HEK293 (cell line): ENCODE data around the gene CLASP2.
"Not testable (repeated sequence)": the region's sequence is repeated elsewhere in the genome, so short reads cannot be mapped to it uniquely, and the experiment has no call there.

Source experiments
- CTCF ChIA-PET: fragments of 350-600 bp; formaldehyde crosslinking; extraction: SDS; loops from one replicate; lab custom pipeline; 2021; ENCODE audit warnings: antibody characterized with exemption; lab: Yijun Ruan, JAX
- POLR2A ChIA-PET: fragments of 300-600 bp; formaldehyde crosslinking; extraction: SDS; loops from one replicate; lab custom pipeline; 2020; ENCODE audit warnings: antibody characterized with exemption, inconsistent platforms; lab: Yijun Ruan, JAX
- H3K27ac ChIP-seq: fragments of 200-500 bp; sonication (Bioruptor generic); 2 replicates; pipeline ENCODE4 v1.5.1; 2014; ENCODE audit warnings: low read depth, low read length, control low read depth, inconsistent platforms; ENCODE audit errors: extremely low read depth
- H3K36me3 ChIP-seq, 2 experiments: fragments of 200-500 bp in 1 of 2; sonication (Bioruptor generic) in 1 of 2; 1 replicate in 1 of 2; 2 replicates in 1 of 2; pipeline ENCODE4 v1.5.1; 2014 to 2017; ENCODE audit warnings: inconsistent platforms in 2 of 2, low read length in 2 of 2; ENCODE audit not compliant: control insufficient read depth in 2 of 2, insufficient read depth in 1 of 2
- H3K4me1 ChIP-seq: fragments of 200-500 bp; sonication (Bioruptor generic); 2 replicates; pipeline ENCODE4 v1.5.1; 2014; ENCODE audit warnings: mild to moderate bottlenecking, low read length, inconsistent platforms; ENCODE audit not compliant: control insufficient read depth, insufficient read depth
- H3K4me3 ChIP-seq: 2 replicates; pipeline ENCODE4 v1.5.1; 2011; ENCODE audit warnings: low read depth, mild to moderate bottlenecking, control low read depth, low read length, moderate library complexity
- H3K9me3 ChIP-seq: fragments of 200-500 bp; sonication (Bioruptor generic); 2 replicates; pipeline ENCODE4 v1.5.1; 2014; ENCODE audit warnings: low read depth, low read length, inconsistent platforms; ENCODE audit not compliant: control insufficient read depth, insufficient read depth
- BCL11A ChIP-seq: fragments of 450-650 bp; formaldehyde crosslinking; IDR thresholded peaks from 2 replicates; pipeline ENCODE4 v1.5.1; 2016; ENCODE audit warnings: low read depth, missing biosample characterization, missing genetic modification characterization
- KLF9 ChIP-seq: fragments of 450-650 bp; formaldehyde crosslinking; IDR thresholded peaks from 2 replicates; pipeline ENCODE4 v1.5.1; 2016; ENCODE audit warnings: missing biosample characterization, missing genetic modification characterization, low read depth
- OVOL3 ChIP-seq: fragments of 450-650 bp; formaldehyde crosslinking; IDR thresholded peaks from 2 replicates; pipeline ENCODE4 v1.5.1; 2016; ENCODE audit warnings: missing biosample characterization, missing genetic modification characterization
- PRDM1 ChIP-seq: fragments of 450-650 bp; formaldehyde crosslinking; IDR thresholded peaks from 2 replicates; pipeline ENCODE4; 2016; ENCODE audit warnings: missing biosample characterization, missing genetic modification characterization
- WT1 ChIP-seq: fragments of 450-650 bp; formaldehyde crosslinking; IDR thresholded peaks from 2 replicates; pipeline ENCODE4 v1.5.1; 2016; ENCODE audit warnings: missing biosample characterization, missing genetic modification characterization
- ZFP69B ChIP-seq: fragments of 450-650 bp; formaldehyde crosslinking; IDR thresholded peaks from 2 replicates; pipeline ENCODE4 v1.5.1; 2016; ENCODE audit warnings: missing biosample characterization, missing genetic modification characterization
- ZNF140 ChIP-seq: fragments of 450-650 bp; formaldehyde crosslinking; IDR thresholded peaks from 2 replicates; pipeline ENCODE4 v1.5.1; 2016; ENCODE audit warnings: missing biosample characterization, missing genetic modification characterization
- ZNF146 ChIP-seq: fragments of 450-650 bp; formaldehyde crosslinking; IDR thresholded peaks from 2 replicates; pipeline ENCODE4 v1.5.1; 2016; ENCODE audit warnings: missing biosample characterization, missing genetic modification characterization
- ZNF169 ChIP-seq: fragments of 450-650 bp; formaldehyde crosslinking; IDR thresholded peaks from 2 replicates; pipeline ENCODE4 v1.5.1; 2016; ENCODE audit warnings: missing biosample characterization, missing genetic modification characterization
- ZNF202 ChIP-seq: fragments of 450-650 bp; formaldehyde crosslinking; IDR thresholded peaks from 2 replicates; pipeline ENCODE4 v1.5.1; 2016; ENCODE audit warnings: missing biosample characterization, missing genetic modification characterization, borderline replicate concordance
- ZNF221 ChIP-seq: fragments of 450-650 bp; formaldehyde crosslinking; IDR thresholded peaks from 2 replicates; pipeline ENCODE4 v1.5.1; 2017; ENCODE audit warnings: missing biosample characterization, missing genetic modification characterization, borderline replicate concordance
- ZNF311 ChIP-seq: fragments of 450-650 bp; formaldehyde crosslinking; IDR thresholded peaks from 2 replicates; pipeline ENCODE4 v1.5.1; 2017; ENCODE audit warnings: missing biosample characterization, missing genetic modification characterization, borderline replicate concordance
- ZNF423 ChIP-seq: fragments of 450-650 bp; formaldehyde crosslinking; IDR thresholded peaks from 2 replicates; pipeline ENCODE4 v1.5.1; 2016; ENCODE audit warnings: missing biosample characterization, missing genetic modification characterization
- ZNF558 ChIP-seq: fragments of 450-650 bp; formaldehyde crosslinking; IDR thresholded peaks from 2 replicates; pipeline ENCODE4 v1.5.1; 2016; ENCODE audit warnings: missing biosample characterization, missing genetic modification characterization
- ZNF571 ChIP-seq: fragments of 450-650 bp; formaldehyde crosslinking; IDR thresholded peaks from 2 replicates; pipeline ENCODE4 v1.5.0; 2017; ENCODE audit warnings: missing biosample characterization, missing genetic modification characterization
- ZNF747 ChIP-seq: fragments of 450-650 bp; formaldehyde crosslinking; IDR thresholded peaks from 2 replicates; pipeline ENCODE4 v1.5.1; 2016; ENCODE audit warnings: missing biosample characterization, missing genetic modification characterization
- ZNF768 ChIP-seq: fragments of 450-650 bp; formaldehyde crosslinking; IDR thresholded peaks from 2 replicates; pipeline ENCODE4 v1.5.1; 2018; ENCODE audit warnings: missing biosample characterization, mild to moderate bottlenecking, missing genetic modification characterization
- TF ChIP-seq, protein P1 (sequence below): fragments of 450-650 bp; formaldehyde crosslinking; IDR thresholded peaks from 2 replicates; pipeline ENCODE4 v1.5.1; 2016; ENCODE audit warnings: missing biosample characterization, missing genetic modification characterization
- TF ChIP-seq, protein P2 (sequence below): fragments of 450-650 bp; formaldehyde crosslinking; IDR thresholded peaks from 2 replicates; pipeline ENCODE4 v1.5.1; 2016; ENCODE audit warnings: missing biosample characterization, missing genetic modification characterization
- TF ChIP-seq, protein P3 (sequence below): fragments of 450-650 bp; formaldehyde crosslinking; IDR thresholded peaks from 2 replicates; pipeline ENCODE4 v1.5.1; 2016; ENCODE audit warnings: missing biosample characterization, missing genetic modification characterization

CLASP2 gene

DNA sequence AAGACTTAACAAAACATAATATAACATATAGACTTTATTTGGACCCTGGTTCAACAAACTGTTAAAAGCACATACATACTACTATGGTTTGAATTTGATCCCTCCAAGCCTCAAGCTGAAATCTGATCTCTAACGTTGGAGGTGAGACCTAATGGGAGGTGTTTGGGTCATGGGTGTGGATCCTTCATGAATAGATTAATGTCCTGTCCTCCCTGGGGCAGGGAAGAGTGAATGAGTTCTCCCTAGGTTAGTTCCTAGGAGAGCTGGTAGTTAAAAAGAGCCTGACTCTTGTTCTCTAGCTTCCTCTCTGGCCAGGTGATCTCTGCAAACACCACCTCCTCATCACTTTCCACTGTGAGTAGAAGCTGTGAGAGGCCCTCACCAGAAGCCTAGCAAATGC is 36.4 kb downstream of the CLASP2 start (continued):
- no peak for TF ChIP-seq ZNF747 (tag by site-specific recombination)
- TF ChIP-seq ZNF311 (tag by site-specific recombination) = no peak
- no peak for TF ChIP-seq ZNF221 (tag by site-specific recombination)

DNA sequence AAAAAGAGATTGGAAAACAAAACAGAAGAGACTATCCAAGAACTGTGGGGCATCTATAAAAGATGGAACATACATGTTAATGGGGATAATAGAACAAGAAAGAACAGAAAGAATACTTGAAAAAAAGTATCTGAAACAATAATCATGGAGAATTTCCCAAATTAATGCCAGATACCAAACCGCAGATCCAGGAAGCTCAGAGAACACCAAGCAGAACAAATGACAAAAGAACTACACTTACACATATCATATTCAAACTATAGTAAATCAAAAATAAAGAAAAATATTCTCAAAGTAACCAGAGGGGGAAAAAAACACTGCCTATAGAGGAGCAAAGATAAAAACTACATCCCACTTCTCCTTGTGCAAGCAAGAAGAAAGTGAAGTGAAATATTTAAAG is 40.0 kb downstream of the CLASP2 start:
- H3K9me3 ChIP-seq = no peaks in the 10 kb centered on the region
- no peak for TF ChIP-seq PRDM1 (tag by site-specific recombination)
- TF ChIP-seq, protein P1, sequence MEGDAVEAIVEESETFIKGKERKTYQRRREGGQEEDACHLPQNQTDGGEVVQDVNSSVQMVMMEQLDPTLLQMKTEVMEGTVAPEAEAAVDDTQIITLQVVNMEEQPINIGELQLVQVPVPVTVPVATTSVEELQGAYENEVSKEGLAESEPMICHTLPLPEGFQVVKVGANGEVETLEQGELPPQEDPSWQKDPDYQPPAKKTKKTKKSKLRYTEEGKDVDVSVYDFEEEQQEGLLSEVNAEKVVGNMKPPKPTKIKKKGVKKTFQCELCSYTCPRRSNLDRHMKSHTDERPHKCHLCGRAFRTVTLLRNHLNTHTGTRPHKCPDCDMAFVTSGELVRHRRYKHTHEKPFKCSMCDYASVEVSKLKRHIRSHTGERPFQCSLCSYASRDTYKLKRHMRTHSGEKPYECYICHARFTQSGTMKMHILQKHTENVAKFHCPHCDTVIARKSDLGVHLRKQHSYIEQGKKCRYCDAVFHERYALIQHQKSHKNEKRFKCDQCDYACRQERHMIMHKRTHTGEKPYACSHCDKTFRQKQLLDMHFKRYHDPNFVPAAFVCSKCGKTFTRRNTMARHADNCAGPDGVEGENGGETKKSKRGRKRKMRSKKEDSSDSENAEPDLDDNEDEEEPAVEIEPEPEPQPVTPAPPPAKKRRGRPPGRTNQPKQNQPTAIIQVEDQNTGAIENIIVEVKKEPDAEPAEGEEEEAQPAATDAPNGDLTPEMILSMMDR (tag by site-specific recombination) = no peak
- TF ChIP-seq BCL11A (tag by site-specific recombination) = no peak
- peak; percentile 91 for TF ChIP-seq ZNF558
- no peak for TF ChIP-seq ZNF140 (tag by site-specific recombination)
- TF ChIP-seq ZNF169 = no peak
- no peak for TF ChIP-seq ZNF202 (tag by site-specific recombination)
- no peak for TF ChIP-seq WT1 (tag by site-specific recombination)
- no peak for TF ChIP-seq ZNF571
- H3K27ac ChIP-seq = no peak overlapping the region
- ChIA-PET CTCF (interaction anchor here (0.6 kb wide), 1 partner anchor 110 kb away, joined by 3 read pairs; no protein-coding TSS in a partner anchor), POLR2A (no interaction called here)
- H3K4me3 ChIP-seq = no peak overlapping the region
- H3K36me3 ChIP-seq = peaks cover 0 to 18% of the 10 kb centered on the region in 2 experiments
- H3K4me1 ChIP-seq = no peaks in the 10 kb centered on the region

DNA sequence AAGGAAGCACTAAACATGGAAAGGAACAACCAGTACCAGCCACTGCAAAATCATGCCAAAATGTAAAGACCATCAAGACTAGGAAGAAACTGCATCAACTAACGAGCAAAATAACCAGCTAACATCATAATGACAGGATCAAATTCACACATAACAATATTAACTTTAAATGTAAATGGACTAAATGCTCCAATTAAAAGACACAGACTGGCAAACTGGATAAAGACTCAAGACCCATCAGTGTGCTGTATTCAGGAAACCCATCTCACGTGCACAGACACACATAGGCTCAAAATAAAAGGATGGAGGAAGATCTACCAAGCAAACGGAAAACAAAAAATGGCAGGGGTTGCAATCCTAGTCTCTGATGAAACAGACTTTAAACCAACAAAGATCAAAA is 44.6 kb downstream of the CLASP2 start:
- H3K4me1 ChIP-seq, H3K4me3 ChIP-seq, H3K9me3 ChIP-seq, CTCF ChIA-PET, H3K36me3 ChIP-seq, H3K27ac ChIP-seq, POLR2A ChIA-PET: not testable (repeated sequence)

DNA sequence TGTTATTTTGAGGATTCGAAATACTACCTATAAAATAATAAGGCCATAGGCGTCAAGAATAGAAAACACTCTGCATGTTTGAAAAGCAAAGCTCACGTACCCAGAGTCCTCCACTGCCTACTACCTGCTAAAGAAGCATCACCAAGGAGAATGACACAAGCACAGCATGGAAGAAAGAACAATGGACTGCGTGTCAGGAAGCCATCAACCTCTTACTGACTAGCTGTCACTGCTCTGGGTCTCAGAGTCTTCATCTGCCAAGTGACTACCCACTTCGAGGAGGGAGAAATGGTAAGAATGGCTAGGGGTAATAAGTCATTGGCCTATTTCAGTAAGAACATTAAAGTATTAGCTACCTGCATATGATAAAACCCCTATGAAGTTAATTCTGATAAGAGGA is 49.4 kb downstream of the CLASP2 start:
- Histone ChIP-seq H3K36me3 (peaks cover 0 to 10% of the 10 kb centered on the region in 2 experiments; a peak in 2 of 3 replicates), H3K9me3 (no peaks in the 10 kb centered on the region), H3K4me3 (no peak overlapping the region), H3K4me1 (no peaks in the 10 kb centered on the region), H3K27ac (no peak overlapping the region)
- POLR2A ChIA-PET = no interaction called here
- CTCF ChIA-PET = interaction anchor here (0.7 kb wide), 1 partner anchor 260 kb away, joined by 3 read pairs; no protein-coding TSS in a partner anchor
- TF ChIP-seq, protein P2, sequence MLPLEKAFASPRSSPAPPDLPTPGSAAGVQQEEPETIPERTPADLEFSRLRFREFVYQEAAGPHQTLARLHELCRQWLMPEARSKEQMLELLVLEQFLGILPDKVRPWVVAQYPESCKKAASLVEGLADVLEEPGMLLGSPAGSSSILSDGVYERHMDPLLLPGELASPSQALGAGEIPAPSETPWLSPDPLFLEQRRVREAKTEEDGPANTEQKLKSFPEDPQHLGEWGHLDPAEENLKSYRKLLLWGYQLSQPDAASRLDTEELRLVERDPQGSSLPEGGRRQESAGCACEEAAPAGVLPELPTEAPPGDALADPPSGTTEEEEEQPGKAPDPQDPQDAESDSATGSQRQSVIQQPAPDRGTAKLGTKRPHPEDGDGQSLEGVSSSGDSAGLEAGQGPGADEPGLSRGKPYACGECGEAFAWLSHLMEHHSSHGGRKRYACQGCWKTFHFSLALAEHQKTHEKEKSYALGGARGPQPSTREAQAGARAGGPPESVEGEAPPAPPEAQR = no peak
- no peak for TF ChIP-seq ZNF768
- TF ChIP-seq ZNF146 (tag by site-specific recombination) = no peak
- TF ChIP-seq ZFP69B (tag by site-specific recombination) = no peak
- TF ChIP-seq, protein P3, sequence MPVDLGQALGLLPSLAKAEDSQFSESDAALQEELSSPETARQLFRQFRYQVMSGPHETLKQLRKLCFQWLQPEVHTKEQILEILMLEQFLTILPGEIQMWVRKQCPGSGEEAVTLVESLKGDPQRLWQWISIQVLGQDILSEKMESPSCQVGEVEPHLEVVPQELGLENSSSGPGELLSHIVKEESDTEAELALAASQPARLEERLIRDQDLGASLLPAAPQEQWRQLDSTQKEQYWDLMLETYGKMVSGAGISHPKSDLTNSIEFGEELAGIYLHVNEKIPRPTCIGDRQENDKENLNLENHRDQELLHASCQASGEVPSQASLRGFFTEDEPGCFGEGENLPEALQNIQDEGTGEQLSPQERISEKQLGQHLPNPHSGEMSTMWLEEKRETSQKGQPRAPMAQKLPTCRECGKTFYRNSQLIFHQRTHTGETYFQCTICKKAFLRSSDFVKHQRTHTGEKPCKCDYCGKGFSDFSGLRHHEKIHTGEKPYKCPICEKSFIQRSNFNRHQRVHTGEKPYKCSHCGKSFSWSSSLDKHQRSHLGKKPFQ = no peak
- no peak for TF ChIP-seq ZNF423 (tag by site-specific recombination)
- TF ChIP-seq OVOL3 (tag by site-specific recombination) = no peak
- no peak for TF ChIP-seq KLF9 (tag by site-specific recombination)
- no peak for TF ChIP-seq ZNF169
